Liver (tissue), 3 donors: ENCODE measurements around the gene PCDHGC4.

Experiments
- FOXA1 ChIP-seq: IDR thresholded peaks from 2 replicates; pipeline ENCODE4 v1.6.1; 2016; ENCODE audit warnings: antibody characterized with exemption
- JUND ChIP-seq, 2 donors: IDR thresholded peaks; 2 replicates each; pipeline ENCODE4 v1.6.1; 2016; ENCODE audit warnings: antibody characterized with exemption in 2 of 2
- RAD21 ChIP-seq, 2 donors: IDR thresholded peaks; 2 replicates each; pipeline ENCODE4 v1.6.1; 2016; ENCODE audit warnings: antibody characterized with exemption in 2 of 2, mild to moderate bottlenecking in 2 of 2
- SP1 ChIP-seq: IDR thresholded peaks from 2 replicates; pipeline ENCODE4 v1.6.1; 2018; ENCODE audit warnings: antibody characterized with exemption, mild to moderate bottlenecking
- TF ChIP-seq, protein P1 (sequence below): fragments of 150-350 bp; IDR thresholded peaks from 2 replicates; pipeline ENCODE4 v1.5.1; 2017; ENCODE audit warnings: improper control_type of control experiment, low read depth, low read length; ENCODE audit not compliant: missing input control
- TF ChIP-seq, protein P2 (sequence below): IDR thresholded peaks from 2 replicates; pipeline ENCODE4 v1.6.1; 2016; ENCODE audit warnings: antibody characterized with exemption, mild to moderate bottlenecking
- donor health status: healthy.
- donor health status: healthy.

DNA sequence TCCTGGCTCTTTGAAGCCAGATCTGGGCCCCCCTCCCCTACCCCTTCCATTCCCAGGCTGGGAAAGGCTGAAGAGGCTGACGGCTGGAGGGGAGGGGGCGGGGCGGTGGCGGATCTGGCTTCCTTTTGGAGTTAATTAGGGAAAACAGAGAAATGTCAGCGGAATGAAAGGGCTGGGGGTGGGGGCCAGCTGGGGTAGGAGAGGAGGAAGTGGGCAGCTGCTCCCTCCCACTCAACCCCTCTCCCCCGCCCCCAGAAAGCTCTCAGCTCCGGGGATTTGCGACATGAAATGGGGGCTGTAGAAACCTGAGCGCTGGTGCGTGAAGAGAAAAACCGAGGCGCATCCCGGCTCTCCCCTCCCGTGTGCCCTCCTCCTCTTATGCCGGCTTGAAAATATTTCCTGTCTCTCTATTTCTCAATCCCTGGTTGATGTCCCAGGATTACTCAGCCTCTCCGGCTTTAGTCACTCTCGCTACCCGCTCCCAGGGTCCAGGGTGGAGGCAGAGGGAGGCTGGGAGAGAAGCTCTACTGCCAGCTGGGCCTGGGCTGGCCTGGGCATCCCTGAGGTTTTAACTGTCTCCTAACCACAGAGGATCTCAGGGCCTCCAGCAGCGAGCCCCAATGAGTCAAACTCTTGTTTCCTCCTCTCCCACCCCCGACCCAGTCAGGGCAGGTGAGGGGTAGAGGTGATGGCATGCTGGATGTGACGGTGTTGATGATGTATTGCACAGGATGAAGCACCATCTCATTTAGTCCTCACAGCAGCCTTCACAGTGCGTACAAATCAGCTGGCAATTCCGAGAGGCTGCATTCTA is 24.2 kb downstream of the PCDHGC4 start:
- TF ChIP-seq FOXA1 (no peak), RAD21 (IDR thresholded peaks at IDR 0.05) (no peak), SP1 (no peak), JUND (IDR thresholded peaks at IDR 0.05) (no peak)
- TF ChIP-seq, protein P1, sequence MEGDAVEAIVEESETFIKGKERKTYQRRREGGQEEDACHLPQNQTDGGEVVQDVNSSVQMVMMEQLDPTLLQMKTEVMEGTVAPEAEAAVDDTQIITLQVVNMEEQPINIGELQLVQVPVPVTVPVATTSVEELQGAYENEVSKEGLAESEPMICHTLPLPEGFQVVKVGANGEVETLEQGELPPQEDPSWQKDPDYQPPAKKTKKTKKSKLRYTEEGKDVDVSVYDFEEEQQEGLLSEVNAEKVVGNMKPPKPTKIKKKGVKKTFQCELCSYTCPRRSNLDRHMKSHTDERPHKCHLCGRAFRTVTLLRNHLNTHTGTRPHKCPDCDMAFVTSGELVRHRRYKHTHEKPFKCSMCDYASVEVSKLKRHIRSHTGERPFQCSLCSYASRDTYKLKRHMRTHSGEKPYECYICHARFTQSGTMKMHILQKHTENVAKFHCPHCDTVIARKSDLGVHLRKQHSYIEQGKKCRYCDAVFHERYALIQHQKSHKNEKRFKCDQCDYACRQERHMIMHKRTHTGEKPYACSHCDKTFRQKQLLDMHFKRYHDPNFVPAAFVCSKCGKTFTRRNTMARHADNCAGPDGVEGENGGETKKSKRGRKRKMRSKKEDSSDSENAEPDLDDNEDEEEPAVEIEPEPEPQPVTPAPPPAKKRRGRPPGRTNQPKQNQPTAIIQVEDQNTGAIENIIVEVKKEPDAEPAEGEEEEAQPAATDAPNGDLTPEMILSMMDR: no peak
- TF ChIP-seq, protein P2, sequence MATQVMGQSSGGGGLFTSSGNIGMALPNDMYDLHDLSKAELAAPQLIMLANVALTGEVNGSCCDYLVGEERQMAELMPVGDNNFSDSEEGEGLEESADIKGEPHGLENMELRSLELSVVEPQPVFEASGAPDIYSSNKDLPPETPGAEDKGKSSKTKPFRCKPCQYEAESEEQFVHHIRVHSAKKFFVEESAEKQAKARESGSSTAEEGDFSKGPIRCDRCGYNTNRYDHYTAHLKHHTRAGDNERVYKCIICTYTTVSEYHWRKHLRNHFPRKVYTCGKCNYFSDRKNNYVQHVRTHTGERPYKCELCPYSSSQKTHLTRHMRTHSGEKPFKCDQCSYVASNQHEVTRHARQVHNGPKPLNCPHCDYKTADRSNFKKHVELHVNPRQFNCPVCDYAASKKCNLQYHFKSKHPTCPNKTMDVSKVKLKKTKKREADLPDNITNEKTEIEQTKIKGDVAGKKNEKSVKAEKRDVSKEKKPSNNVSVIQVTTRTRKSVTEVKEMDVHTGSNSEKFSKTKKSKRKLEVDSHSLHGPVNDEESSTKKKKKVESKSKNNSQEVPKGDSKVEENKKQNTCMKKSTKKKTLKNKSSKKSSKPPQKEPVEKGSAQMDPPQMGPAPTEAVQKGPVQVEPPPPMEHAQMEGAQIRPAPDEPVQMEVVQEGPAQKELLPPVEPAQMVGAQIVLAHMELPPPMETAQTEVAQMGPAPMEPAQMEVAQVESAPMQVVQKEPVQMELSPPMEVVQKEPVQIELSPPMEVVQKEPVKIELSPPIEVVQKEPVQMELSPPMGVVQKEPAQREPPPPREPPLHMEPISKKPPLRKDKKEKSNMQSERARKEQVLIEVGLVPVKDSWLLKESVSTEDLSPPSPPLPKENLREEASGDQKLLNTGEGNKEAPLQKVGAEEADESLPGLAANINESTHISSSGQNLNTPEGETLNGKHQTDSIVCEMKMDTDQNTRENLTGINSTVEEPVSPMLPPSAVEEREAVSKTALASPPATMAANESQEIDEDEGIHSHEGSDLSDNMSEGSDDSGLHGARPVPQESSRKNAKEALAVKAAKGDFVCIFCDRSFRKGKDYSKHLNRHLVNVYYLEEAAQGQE: no peak
